Prostate gland (tissue), 2 donors: ENCODE results near the gene LNX1. TPM values are rescaled to one million over a fixed set of nuclear protein-coding genes. Genes with fewer than 3 reads are reported as not detected.

Experiments
- DNase-seq: peaks from one replicate; pipeline ENCODE4 v3.0.0-alpha.2; 2019; ENCODE audit warnings: low spot score
- H3K27ac ChIP-seq, 2 donors: fragments of 200-600 bp; sonication (generic); 2 replicates each; pipeline ENCODE4 v1.5.1; 2017 to 2019
- H3K27me3 ChIP-seq: fragments of 200-600 bp; sonication (generic); replicated peaks from 2 replicates; pipeline ENCODE4 v1.5.1; 2019; ENCODE audit not compliant: insufficient read depth
- H3K36me3 ChIP-seq, 2 donors: fragments of 200-600 bp; sonication (generic); 1 replicate in 1 of 2; 2 replicates in 1 of 2; pipeline versions ENCODE4 v1.5.1 to v1.8.1; 2017 to 2019
- H3K4me1 ChIP-seq: fragments of 200-600 bp; sonication (generic); replicated peaks from 2 replicates; pipeline ENCODE4 v1.5.1; 2019
- H3K4me3 ChIP-seq, 2 donors: fragments of 200-600 bp; sonication (generic); 2 replicates each; pipeline ENCODE4 v1.5.1; 2017 to 2019
- H3K9me3 ChIP-seq: fragments of 200-600 bp; sonication (generic); 2 replicates; pipeline ENCODE4 v1.5.1; 2017
- POLR2A ChIP-seq: fragments of 450-650 bp; IDR thresholded peaks from one replicate; pipeline ENCODE4 v1.6.1; 2016; ENCODE audit warnings: antibody characterized with exemption, mild to moderate bottlenecking
- POLR2AphosphoS5 ChIP-seq: sonication (generic); formaldehyde crosslinking; IDR thresholded peaks from one replicate; pipeline ENCODE4 v1.6.1; 2017; ENCODE audit warnings: antibody characterized with exemption
- whole genome bisulfite sequencing: methylation state at CpG from one replicate; pipeline ENCODE4 v1.1.5; 2018; 5-methylcytosine and 5-hydroxymethylcytosine counted together
- intact Hi-C: fragments of 100-400 bp; cut with DNase I; formaldehyde crosslinking; loops from one replicate; pipeline ENCODE4 v1.14.2; 2022
- total RNA-seq, 2 donors: library from RNA; depleted of rRNA; stranded (reverse); fragments of >200 nt; gene quantifications; one replicate each; pipeline ENCODE4 v1.1.0, GENCODE V29; 2016
- TF ChIP-seq, protein P1 (sequence below), 4 experiments: fragments of 200-600 bp in 2 of 4; fragments of 450-650 bp in 2 of 4; sonication (generic) in 2 of 4; IDR thresholded peaks; 1 replicate in 3 of 4; 2 replicates in 1 of 4; pipeline ENCODE4 v1.5.1; 2016 to 2019; ENCODE audit warnings: antibody characterized with exemption in 4 of 4, mild to moderate bottlenecking in 2 of 4, moderate library complexity in 2 of 4

The LNX1 gene
- total RNA-seq, 2 donors from 2014 or later, result 13.1 to 13.2 TPM

GRCh38 chr4:53633608-53634007 lies 42.3 kb upstream of the LNX1 start:
- 39% methylated on average over 4 of the region's 4 CpGs for WGBS
- intact Hi-C loops, result no loop called here
- no peak for TF ChIP-seq POLR2A
- TF ChIP-seq POLR2AphosphoS5, result no peak
- TF ChIP-seq, protein P1, sequence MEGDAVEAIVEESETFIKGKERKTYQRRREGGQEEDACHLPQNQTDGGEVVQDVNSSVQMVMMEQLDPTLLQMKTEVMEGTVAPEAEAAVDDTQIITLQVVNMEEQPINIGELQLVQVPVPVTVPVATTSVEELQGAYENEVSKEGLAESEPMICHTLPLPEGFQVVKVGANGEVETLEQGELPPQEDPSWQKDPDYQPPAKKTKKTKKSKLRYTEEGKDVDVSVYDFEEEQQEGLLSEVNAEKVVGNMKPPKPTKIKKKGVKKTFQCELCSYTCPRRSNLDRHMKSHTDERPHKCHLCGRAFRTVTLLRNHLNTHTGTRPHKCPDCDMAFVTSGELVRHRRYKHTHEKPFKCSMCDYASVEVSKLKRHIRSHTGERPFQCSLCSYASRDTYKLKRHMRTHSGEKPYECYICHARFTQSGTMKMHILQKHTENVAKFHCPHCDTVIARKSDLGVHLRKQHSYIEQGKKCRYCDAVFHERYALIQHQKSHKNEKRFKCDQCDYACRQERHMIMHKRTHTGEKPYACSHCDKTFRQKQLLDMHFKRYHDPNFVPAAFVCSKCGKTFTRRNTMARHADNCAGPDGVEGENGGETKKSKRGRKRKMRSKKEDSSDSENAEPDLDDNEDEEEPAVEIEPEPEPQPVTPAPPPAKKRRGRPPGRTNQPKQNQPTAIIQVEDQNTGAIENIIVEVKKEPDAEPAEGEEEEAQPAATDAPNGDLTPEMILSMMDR (IDR thresholded peaks at IDR 0.05), result no peak
- no peaks in the 10 kb centered on the region for H3K36me3 ChIP-seq
- no peak overlapping the region for H3K27ac ChIP-seq
- H3K4me3 ChIP-seq, result no peak overlapping the region
- no peak for DNase-seq
- no peaks in the 10 kb centered on the region for H3K27me3 ChIP-seq
- no peaks in the 10 kb centered on the region for H3K9me3 ChIP-seq
- peaks cover 2% of the 10 kb centered on the region for H3K4me1 ChIP-seq

DNA sequence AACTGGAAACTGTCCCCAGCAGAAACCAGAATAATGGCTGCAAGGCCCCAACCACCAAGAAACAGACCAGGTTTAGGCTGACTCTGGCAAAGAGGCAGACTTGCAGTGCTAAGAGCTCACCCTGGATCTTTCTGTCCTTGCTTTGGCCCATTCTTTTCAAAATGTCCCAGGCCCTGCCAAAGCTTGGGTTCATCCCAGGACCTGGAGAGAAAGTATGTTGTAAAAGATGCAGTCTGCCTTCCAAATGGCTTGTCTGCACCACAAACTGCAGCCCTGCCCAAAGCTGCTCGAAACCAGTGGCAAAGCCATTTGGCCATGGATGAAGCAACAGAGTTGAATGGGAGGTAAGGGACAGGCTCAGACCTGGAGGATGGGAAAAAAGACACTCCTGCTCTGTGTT lies 38.0 kb upstream of the LNX1 start:
- no peaks in the 10 kb centered on the region for H3K9me3 ChIP-seq
- no peak for DNase-seq
- H3K4me3 ChIP-seq, result no peak overlapping the region
- intact Hi-C loops, result no loop called here
- no peaks in the 10 kb centered on the region for H3K27me3 ChIP-seq
- TF ChIP-seq POLR2A, result no peak
- no peak for TF ChIP-seq POLR2AphosphoS5
- TF ChIP-seq, protein P1 (IDR thresholded peaks at IDR 0.05), result no peak
- no peak overlapping the region for H3K27ac ChIP-seq
- no peaks in the 10 kb centered on the region for H3K4me1 ChIP-seq
- 26% methylated on average over 1 of the region's 1 CpG for WGBS
- H3K36me3 ChIP-seq, result no peaks in the 10 kb centered on the region

GRCh38 chr4:53626491-53626890 lies 35.2 kb upstream of the LNX1 start:
- Histone ChIP-seq H3K27me3 (no peaks in the 10 kb centered on the region), H3K4me3 (no peak overlapping the region), H3K9me3 (no peaks in the 10 kb centered on the region), H3K36me3 (no peaks in the 10 kb centered on the region), H3K4me1 (no peaks in the 10 kb centered on the region), H3K27ac (no peak overlapping the region)
- WGBS, result 35% methylated on average over 1 of the region's 1 CpG
- no peak for DNase-seq
- intact Hi-C loops, result no loop called here
- TF ChIP-seq POLR2A (no peak), POLR2AphosphoS5 (no peak)

- intact Hi-C loops, result no loop called here
- TF ChIP-seq POLR2A, result no peak
- TF ChIP-seq POLR2AphosphoS5, result no peak
- TF ChIP-seq, protein P1 (IDR thresholded peaks at IDR 0.05), result no peak
- Histone ChIP-seq H3K27me3 (no peaks in the 10 kb centered on the region), H3K9me3 (no peaks in the 10 kb centered on the region), H3K36me3 (no peaks in the 10 kb centered on the region), H3K4me3 (no peak overlapping the region), H3K4me1 (no peaks in the 10 kb centered on the region), H3K27ac (no peak overlapping the region)
- WGBS, result 89% methylated on average over 2 of the region's 2 CpGs
- DNase-seq, result no peak
Observed at GRCh38 chr4:53625888-53626287, 34.6 kb upstream of the LNX1 start.

- intact Hi-C loops, result no loop called here
- Histone ChIP-seq H3K36me3 (no peaks in the 10 kb centered on the region), H3K9me3 (no peaks in the 10 kb centered on the region), H3K27me3 (no peaks in the 10 kb centered on the region), H3K27ac (no peak overlapping the region), H3K4me3 (no peak overlapping the region), H3K4me1 (no peaks in the 10 kb centered on the region)
- no peak for DNase-seq
- WGBS, result 95% methylated on average over 1 of the region's 1 CpG
- TF ChIP-seq POLR2A (no peak), POLR2AphosphoS5 (no peak)
- TF ChIP-seq, protein P1 (IDR thresholded peaks at IDR 0.05), result no peak
Observed at GRCh38 chr4:53622739-53623151, 31.5 kb upstream of the LNX1 start.
